ENCODE measurements around the gene PPA1.

PPA1 gene

DNA sequence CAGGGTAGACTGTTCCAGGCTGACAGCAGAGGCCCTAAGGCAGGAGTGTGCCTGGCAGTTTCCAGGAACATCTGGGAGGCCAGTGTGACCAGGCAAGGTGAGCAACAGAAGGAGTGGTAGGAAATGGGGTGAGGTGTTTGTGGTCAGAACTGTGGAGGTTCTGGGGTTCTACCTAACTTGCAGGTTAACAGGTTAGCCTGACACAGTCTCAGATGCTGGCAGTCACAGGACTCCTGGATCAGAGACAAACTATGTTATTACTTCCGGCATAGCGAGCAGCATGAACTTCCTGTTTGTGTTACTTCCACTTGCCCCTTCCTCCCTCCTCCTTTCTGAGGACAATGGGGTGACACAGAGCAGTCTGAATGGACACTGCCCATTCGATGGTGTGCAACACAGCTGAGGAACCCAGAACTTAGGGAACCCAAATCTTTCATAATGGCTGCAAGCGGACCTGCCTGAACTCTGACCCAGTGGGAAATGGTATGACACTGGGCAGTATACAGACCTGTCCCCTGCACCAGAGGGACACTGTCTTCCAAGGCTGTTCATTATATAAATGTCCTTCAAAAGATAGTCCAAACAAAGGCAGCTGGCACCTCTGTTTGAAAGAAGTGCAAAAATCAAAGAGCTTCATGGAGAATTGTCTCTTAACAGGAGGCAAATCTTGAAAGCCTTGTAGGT lies 59.0 kb downstream of the PPA1 start:
- Histone ChIP-seq H3F3A (ENCODE audit: insufficient read depth) (peaks cover 9% of the 10 kb centered on the region; the same call in 1 of the 2 replicates), H2AFZ (ENCODE audit: low read depth, low read length, severe bottlenecking) (peak overlapping the region; percentile 75), H3K9me3 (ENCODE audit: insufficient read depth, low read length) (no peaks in the 10 kb centered on the region), H3K27me3 (ENCODE audit: low read length) (no peaks in the 10 kb centered on the region), H4K20me1 (ENCODE audit: low read depth, low read length) (peaks cover 4% of the 10 kb centered on the region; the same call in 1 of the 2 replicates), H3K9ac (ENCODE audit: low read length) (no peak overlapping the region), H3K9me2 (replicated peaks; ENCODE audit: insufficient read depth, low read length) (no peaks in the 10 kb centered on the region), H3K4me2 (ENCODE audit: low read depth, low read length, poor library complexity, severe bottlenecking) (peak overlapping the region; percentile 15), H3K79me2 (ENCODE audit: insufficient read depth, low read length) (peaks cover 11% of the 10 kb centered on the region), H3K36me3 (ENCODE audit: low read length) (no peaks in the 10 kb centered on the region), H3K27ac (ENCODE audit: low read depth, low read length) (no peak overlapping the region), H3K4me3 (ENCODE audit: insufficient read depth, low read length, poor library complexity, severe bottlenecking) (no peak overlapping the region)
- TF ChIP-seq EZH2phosphoT487 (conservative IDR thresholded peaks at IDR 0.05; ENCODE audit: low read length): no peak

DNA sequence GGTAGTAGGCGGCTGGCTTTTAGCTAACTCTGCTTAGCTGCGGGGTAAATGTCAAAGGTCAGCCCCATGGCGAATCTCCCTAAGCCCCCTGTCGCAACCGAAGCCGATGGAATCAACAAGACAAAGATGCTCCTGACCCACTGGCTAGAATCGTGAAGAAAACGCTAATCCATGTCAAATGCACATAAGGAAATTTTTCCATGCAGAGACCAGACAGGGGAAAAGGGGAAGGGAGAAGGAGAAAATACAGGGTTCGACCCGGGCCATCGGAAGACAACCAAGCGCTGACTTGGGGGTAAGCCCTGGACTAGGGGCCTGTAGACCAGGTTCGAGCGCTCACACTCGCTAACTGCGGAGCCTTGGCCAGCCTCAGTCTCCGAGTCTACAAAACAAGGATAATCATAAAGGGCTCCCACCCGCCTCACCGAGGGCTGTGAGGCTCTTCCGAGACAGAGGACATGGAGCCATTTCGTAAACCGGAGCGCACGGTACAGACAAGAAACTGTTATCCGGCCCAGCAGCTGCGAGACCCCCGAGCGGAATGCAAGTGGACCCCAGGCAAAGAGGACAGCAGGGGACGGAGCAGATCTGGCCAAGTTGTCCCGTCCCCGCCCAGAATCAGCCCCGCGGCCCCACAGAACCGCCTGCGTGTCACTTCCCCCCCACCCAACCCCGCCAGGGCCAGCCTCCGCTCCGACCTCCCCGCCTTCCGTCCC lies 63.4 kb downstream of the PPA1 start:
- no peak for TF ChIP-seq EZH2phosphoT487 (conservative IDR thresholded peaks at IDR 0.05; ENCODE audit: low read length)
- TF ChIP-seq, protein P1, sequence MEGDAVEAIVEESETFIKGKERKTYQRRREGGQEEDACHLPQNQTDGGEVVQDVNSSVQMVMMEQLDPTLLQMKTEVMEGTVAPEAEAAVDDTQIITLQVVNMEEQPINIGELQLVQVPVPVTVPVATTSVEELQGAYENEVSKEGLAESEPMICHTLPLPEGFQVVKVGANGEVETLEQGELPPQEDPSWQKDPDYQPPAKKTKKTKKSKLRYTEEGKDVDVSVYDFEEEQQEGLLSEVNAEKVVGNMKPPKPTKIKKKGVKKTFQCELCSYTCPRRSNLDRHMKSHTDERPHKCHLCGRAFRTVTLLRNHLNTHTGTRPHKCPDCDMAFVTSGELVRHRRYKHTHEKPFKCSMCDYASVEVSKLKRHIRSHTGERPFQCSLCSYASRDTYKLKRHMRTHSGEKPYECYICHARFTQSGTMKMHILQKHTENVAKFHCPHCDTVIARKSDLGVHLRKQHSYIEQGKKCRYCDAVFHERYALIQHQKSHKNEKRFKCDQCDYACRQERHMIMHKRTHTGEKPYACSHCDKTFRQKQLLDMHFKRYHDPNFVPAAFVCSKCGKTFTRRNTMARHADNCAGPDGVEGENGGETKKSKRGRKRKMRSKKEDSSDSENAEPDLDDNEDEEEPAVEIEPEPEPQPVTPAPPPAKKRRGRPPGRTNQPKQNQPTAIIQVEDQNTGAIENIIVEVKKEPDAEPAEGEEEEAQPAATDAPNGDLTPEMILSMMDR (IDR thresholded peaks at IDR 0.05; ENCODE audit: insufficient read depth, low read length, poor library complexity, severe bottlenecking): no peak
- Histone ChIP-seq H3K4me3 (ENCODE audit: insufficient read depth, low read length, poor library complexity, severe bottlenecking) (peak overlapping the region; percentile 74), H3K9me3 (ENCODE audit: insufficient read depth, low read length) (no peaks in the 10 kb centered on the region), H3K4me2 (ENCODE audit: low read depth, low read length, poor library complexity, severe bottlenecking) (peak overlapping the region; percentile 86), H3K27ac (ENCODE audit: low read depth, low read length) (0 out of 2 replicates have a peak overlapping the region, but pooled peaks have one; percentile 1), H3F3A (ENCODE audit: insufficient read depth) (peaks cover 9% of the 10 kb centered on the region; the same call in 1 of the 2 replicates), H3K27me3 (ENCODE audit: low read length) (no peaks in the 10 kb centered on the region), H3K9me2 (replicated peaks; ENCODE audit: insufficient read depth, low read length) (no peaks in the 10 kb centered on the region), H2AFZ (ENCODE audit: low read depth, low read length, severe bottlenecking) (no peak overlapping the region), H3K79me2 (ENCODE audit: insufficient read depth, low read length) (peaks cover 55% of the 10 kb centered on the region), H4K20me1 (ENCODE audit: low read depth, low read length) (peaks cover 8% of the 10 kb centered on the region; the same call in 1 of the 2 replicates), H3K36me3 (ENCODE audit: low read length) (peaks cover 9% of the 10 kb centered on the region; the same call in 1 of the 2 replicates), H3K9ac (ENCODE audit: low read length) (peak overlapping the region; percentile 90)

DNA sequence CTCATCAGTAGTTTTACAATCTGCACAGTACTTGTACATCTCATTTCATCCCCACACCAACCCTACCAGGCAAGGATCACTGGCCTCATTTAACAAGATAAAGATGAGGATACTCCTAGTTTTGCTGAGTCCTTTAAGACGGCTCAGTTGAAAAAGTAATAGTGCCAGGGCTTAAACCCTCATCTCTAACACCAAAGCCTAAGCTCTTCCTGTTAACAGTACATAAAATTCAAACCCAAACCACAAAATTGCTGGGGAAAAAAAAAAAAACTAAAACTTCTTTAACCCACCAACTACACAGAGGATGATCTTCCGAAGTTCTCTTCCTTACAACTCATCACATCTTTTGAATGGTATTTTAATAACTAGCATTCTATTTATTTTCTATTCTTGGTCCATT lies 64.2 kb downstream of the PPA1 start:
- peak overlapping the region; percentile 74 for H3K4me3 ChIP-seq (ENCODE audit: insufficient read depth, low read length, poor library complexity, severe bottlenecking)
- no peaks in the 10 kb centered on the region for H3K27me3 ChIP-seq (ENCODE audit: low read length)
- peaks cover 9% of the 10 kb centered on the region; the same call in 1 of the 2 replicates for H3K36me3 ChIP-seq (ENCODE audit: low read length)
- peak overlapping the region; percentile 90 for H3K9ac ChIP-seq (ENCODE audit: low read length)
- TF ChIP-seq, protein P1 (IDR thresholded peaks at IDR 0.05; ENCODE audit: insufficient read depth, low read length, poor library complexity, severe bottlenecking): no peak
- TF ChIP-seq EZH2phosphoT487 (conservative IDR thresholded peaks at IDR 0.05; ENCODE audit: low read length): no peak
- H3K9me3 ChIP-seq (ENCODE audit: insufficient read depth, low read length): no peaks in the 10 kb centered on the region
- peak overlapping the region; percentile 86 for H3K4me2 ChIP-seq (ENCODE audit: low read depth, low read length, poor library complexity, severe bottlenecking)
- peaks cover 63% of the 10 kb centered on the region for H3K79me2 ChIP-seq (ENCODE audit: insufficient read depth, low read length)
- peaks cover 12% of the 10 kb centered on the region; the same call in 1 of the 2 replicates for H4K20me1 ChIP-seq (ENCODE audit: low read depth, low read length)
- no peak overlapping the region for H2AFZ ChIP-seq (ENCODE audit: low read depth, low read length, severe bottlenecking)
- H3K27ac ChIP-seq (ENCODE audit: low read depth, low read length): no peak overlapping the region
- H3K9me2 ChIP-seq (replicated peaks; ENCODE audit: insufficient read depth, low read length): no peaks in the 10 kb centered on the region
- H3F3A ChIP-seq (ENCODE audit: insufficient read depth): peaks cover 9% of the 10 kb centered on the region; the same call in 1 of the 2 replicates
